ENCODE data around the gene HSFX3.
"Not testable (repeated sequence)": the region's sequence is repeated elsewhere in the genome, so short reads cannot be mapped to it uniquely, and the experiment has no call there.

HSFX3 gene

DNA sequence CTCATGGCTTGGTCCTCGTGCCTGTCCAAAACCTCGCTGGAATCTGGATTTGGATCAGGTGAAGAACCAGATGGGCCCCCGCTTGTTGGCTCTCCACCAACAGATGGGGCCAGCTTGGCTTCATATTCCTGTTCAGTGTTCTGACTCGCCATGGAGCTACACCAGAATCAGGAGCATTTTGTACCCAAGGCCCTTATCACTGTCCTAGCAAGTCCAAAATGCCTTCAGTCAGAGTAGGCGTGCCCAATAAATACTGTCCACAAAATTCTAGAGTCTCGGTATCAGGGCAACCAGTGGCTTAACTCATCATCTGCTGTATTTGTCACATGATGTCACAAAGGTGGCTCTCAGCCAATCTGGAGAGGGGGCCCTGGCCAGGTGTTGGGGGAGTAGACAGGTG, at the start of gene HSFX3:
HSFX3 (minus strand) TSS at position 224 of the 400 bp plus-strand sequence; CDS start at position 152, 72 bp downstream.
- H3K9me3 ChIP-seq; H3K4me1 ChIP-seq; intact Hi-C loops (cut with DNase I; ENCODE audit: low total_unique reads); H3K27ac ChIP-seq; H3K27me3 ChIP-seq; H3K4me3 ChIP-seq; H3K36me3 ChIP-seq; DNase-seq: not testable (repeated sequence)

DNA sequence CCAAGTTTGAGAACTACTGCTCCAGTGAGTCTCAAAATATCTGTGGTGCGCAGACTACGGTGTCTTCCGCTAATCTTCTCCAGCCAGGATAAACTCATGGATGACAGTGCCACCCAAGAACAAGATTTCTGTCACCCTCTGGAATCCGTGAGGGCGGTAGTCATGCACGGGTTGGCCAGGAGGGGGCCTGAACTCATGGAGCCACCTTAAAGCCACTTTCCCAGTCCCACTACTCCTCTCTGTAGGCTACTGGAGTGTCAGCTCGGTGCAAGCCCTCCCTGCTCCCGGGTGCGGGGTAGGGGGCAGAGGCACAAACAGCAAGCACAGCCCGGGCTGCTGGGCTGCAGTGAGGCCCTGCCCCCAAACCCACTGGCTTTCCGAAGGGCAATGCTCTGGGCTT, 48.9 kb upstream of the HSFX3 start:
- DNase-seq; intact Hi-C loops (cut with DNase I; ENCODE audit: low total_unique reads); H3K9me3 ChIP-seq; H3K27ac ChIP-seq; H3K4me1 ChIP-seq; H3K27me3 ChIP-seq; H3K36me3 ChIP-seq; H3K4me3 ChIP-seq: not testable (repeated sequence)

DNA sequence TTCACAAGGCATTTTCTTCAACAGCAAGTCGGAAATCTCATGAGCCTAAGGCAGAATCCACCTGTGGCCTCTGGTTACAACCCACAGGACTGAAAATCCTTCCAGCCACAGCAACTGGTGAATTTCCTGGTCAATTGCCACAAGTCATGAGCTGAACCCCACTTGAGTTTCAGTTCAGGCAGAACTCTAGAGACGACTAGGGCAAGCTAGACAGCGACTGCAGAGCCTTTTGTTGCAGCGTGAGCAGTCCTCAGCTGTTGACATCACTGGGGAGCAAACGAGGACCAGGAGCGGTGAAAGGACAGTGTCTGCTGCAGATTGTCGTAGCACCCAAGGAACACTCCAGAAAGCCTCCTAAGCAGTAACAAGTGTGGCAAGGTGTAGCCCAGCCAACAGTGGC, 46.2 kb upstream of the HSFX3 start:
- H3K4me1 ChIP-seq; DNase-seq; H3K27ac ChIP-seq; H3K36me3 ChIP-seq; H3K4me3 ChIP-seq; intact Hi-C loops (cut with DNase I; ENCODE audit: low total_unique reads); H3K27me3 ChIP-seq; H3K9me3 ChIP-seq: not testable (repeated sequence)

- intact Hi-C loops (cut with DNase I; ENCODE audit: low total_unique reads); DNase-seq; H3K27ac ChIP-seq; H3K27me3 ChIP-seq; H3K9me3 ChIP-seq; H3K36me3 ChIP-seq; H3K4me1 ChIP-seq; H3K4me3 ChIP-seq: not testable (repeated sequence)
Measured at GRCh38 chrX:149595214-149595613, 45.5 kb upstream of the HSFX3 start, which contains the start of gene HSFX2. Gene HSFX2 (minus strand): TSS chrX:149595314. CDS start chrX:149594700, 614 bp downstream.

DNA sequence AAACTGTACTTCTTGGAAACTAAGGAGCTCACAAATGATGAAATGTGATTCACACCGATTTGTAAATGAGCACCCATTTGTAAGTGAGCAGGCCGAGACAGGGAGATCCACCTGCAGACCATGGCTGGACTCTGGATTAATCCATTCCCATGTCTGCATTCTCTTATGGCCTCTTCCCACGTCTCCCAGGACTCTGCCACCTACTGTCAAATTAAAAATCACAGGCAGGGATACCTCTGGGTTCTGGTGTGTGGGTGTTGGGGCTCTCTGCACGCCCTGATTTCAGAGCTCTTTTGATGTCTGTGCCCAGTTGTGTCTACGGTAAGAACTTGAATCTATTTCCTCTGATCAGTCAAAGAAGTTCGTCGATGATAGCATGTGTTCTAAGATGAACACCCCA, 41.3 kb upstream of the HSFX3 start:
- H3K36me3 ChIP-seq; intact Hi-C loops (cut with DNase I; ENCODE audit: low total_unique reads); H3K27ac ChIP-seq; H3K27me3 ChIP-seq; DNase-seq; H3K4me1 ChIP-seq; H3K4me3 ChIP-seq; H3K9me3 ChIP-seq: not testable (repeated sequence)

- H3K4me1 ChIP-seq; H3K27ac ChIP-seq; H3K27me3 ChIP-seq; DNase-seq; intact Hi-C loops (cut with DNase I; ENCODE audit: low total_unique reads); H3K9me3 ChIP-seq; H3K36me3 ChIP-seq; H3K4me3 ChIP-seq: not testable (repeated sequence)
Measured at GRCh38 chrX:149587359-149587758, 37.6 kb upstream of the HSFX3 start, which contains the start of gene MAGEA9B. Gene MAGEA9B (minus strand): TSS chrX:149587459. CDS start chrX:149583179, 4,280 bp downstream.

DNA sequence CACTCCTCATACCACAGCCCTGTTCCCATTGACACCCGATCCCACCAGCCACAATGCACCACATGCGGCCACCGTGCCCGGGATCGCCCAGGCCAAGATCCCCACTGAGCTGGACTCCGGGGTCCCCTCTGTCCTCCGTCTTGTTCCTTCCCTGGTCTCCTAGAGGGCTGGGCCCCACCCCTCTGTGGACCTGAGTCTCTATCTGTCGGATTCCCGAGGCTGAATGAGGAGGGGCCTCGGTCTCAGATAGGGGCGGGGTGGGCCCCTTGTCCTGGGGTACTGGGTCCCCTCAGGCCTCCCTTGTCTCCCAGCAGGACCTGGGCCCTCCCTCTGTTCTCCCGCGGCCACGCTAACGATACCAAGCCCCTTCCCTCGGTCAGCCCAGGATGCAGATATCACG, 35.9 kb upstream of the HSFX3 start:
- H3K4me3 ChIP-seq; H3K4me1 ChIP-seq; intact Hi-C loops (cut with DNase I; ENCODE audit: low total_unique reads); H3K36me3 ChIP-seq; DNase-seq; H3K27ac ChIP-seq; H3K9me3 ChIP-seq; H3K27me3 ChIP-seq: not testable (repeated sequence)

- DNase-seq; H3K9me3 ChIP-seq; H3K27me3 ChIP-seq; intact Hi-C loops (cut with DNase I; ENCODE audit: low total_unique reads); H3K36me3 ChIP-seq; H3K4me3 ChIP-seq; H3K27ac ChIP-seq; H3K4me1 ChIP-seq: not testable (repeated sequence)
Measured at GRCh38 chrX:149573456-149573855, 23.7 kb upstream of the HSFX3 start.

- Histone ChIP-seq H3K36me3 (no peaks in the 10 kb centered on the region), H3K4me3 (no peak overlapping the region), H3K4me1 (peaks cover 0 to 13% (median 6%) of the 10 kb centered on the region in 4 donors), H3K27me3 (no peaks in the 10 kb centered on the region), H3K9me3 (no peaks in the 10 kb centered on the region), H3K27ac (no peak overlapping the region)
- DNase-seq, result no peak
- intact Hi-C loops (cut with DNase I; ENCODE audit: low total_unique reads), result no loop called here
- TF ChIP-seq, protein P1, sequence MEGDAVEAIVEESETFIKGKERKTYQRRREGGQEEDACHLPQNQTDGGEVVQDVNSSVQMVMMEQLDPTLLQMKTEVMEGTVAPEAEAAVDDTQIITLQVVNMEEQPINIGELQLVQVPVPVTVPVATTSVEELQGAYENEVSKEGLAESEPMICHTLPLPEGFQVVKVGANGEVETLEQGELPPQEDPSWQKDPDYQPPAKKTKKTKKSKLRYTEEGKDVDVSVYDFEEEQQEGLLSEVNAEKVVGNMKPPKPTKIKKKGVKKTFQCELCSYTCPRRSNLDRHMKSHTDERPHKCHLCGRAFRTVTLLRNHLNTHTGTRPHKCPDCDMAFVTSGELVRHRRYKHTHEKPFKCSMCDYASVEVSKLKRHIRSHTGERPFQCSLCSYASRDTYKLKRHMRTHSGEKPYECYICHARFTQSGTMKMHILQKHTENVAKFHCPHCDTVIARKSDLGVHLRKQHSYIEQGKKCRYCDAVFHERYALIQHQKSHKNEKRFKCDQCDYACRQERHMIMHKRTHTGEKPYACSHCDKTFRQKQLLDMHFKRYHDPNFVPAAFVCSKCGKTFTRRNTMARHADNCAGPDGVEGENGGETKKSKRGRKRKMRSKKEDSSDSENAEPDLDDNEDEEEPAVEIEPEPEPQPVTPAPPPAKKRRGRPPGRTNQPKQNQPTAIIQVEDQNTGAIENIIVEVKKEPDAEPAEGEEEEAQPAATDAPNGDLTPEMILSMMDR (IDR thresholded peaks at IDR 0.05), result no peak
Measured at GRCh38 chrX:149572743-149573142, 23.0 kb upstream of the HSFX3 start.

DNA sequence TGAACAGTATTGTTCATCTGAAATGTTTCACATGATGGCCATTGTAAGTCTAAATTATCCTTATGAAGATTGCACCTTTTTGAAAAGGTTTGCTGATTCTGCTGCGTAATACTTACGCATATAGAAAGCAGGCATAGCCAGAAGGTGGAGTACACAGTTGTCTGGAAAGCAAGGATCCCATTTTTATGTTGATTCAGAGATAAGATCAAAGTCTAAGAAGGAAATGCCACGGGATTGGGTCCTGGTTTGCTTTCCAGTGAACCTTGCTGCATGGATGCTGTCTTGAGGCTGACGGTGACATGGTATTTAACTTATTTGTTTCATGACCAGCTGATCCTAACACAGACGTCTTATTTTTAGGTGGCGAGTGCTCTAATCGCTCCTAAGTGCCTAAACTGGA, 22.0 kb upstream of the HSFX3 start:
- no peaks in the 10 kb centered on the region for H3K36me3 ChIP-seq

More for the DNA sequence above, 22.0 kb upstream of the HSFX3 start:
- Histone ChIP-seq H3K9me3 (no peaks in the 10 kb centered on the region), H3K27ac (no peak overlapping the region), H3K4me3 (no peak overlapping the region), H3K27me3 (no peaks in the 10 kb centered on the region), H3K4me1 (peaks cover 0 to 15% (median 6%) of the 10 kb centered on the region in 4 donors)
- no peak for DNase-seq
- TF ChIP-seq, protein P1 (IDR thresholded peaks at IDR 0.05), result no peak
- intact Hi-C loops (cut with DNase I; ENCODE audit: low total_unique reads), result no loop called here

Data from tibial artery (tissue), 4 donors.